ENCODE data around the gene COLGALT1.
"Not testable (repeated sequence)": the region's sequence is repeated elsewhere in the genome, so short reads cannot be mapped to it uniquely, and the experiment has no call there.

COLGALT1 gene

DNA sequence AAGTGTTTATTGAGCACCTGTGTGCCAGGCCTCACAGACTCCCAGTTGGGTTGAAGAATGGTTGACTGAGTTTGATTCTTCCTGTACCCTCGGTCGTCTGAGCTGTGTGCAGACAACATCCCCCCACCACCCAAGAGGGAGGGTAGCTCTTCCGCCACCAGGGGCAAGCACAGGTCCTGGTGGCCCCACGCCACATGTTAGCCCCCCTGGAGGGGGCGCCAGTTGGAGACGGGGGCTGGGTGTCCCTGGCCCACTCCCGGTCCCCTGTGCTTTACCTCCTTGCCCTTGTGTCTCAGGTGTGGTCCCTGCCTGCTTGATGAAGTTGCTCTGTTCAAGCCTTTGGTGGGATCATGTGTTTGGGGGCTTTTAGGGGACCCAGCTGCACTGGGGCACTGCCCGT lies 27.2 kb downstream of the COLGALT1 start:
- in situ Hi-C loops (cut with HindIII; ENCODE audit: low sequenced_read_pairs) = no loop called here

DNA sequence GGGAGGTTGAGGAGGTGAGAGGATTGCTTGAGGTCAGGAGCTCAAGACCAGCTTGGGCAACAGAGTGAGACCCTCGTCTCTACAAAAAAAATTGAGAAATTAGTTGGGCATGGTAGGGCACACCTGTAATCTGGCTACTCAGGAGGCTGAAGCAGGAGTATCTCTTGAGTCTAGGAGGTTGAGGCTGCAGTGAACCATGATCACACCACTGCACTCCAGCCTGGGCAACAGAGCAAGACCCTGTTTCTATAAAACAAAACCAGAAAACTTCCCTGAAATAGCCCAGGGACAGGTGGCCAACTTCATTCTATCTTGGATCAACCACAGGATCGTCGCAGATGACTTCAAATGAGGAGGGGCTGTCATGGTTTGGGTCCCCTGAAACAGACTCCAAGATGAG lies 28.7 kb downstream of the COLGALT1 start:
- in situ Hi-C loops (cut with HindIII; ENCODE audit: low sequenced_read_pairs) = no loop called here

DNA sequence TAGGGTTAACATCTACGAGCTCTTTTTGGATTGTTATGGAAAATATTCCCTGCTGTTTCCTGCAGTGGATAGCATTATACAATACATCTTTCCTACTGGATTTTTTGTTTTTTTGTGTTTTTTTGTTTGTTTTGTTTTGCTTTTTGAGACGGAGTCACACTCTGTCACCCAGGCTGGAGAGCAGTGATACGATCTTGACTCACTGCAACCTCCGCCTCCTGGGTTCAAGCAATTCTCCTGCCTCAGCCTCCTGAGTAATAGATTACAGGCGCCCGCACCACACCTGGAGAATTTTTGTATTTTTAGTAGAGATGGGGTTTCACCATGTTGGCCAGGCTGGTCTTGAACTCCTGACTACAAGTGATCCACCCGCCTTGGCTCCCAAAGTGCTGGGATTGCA lies 29.9 kb downstream of the COLGALT1 start:
- in situ Hi-C loops (cut with HindIII; ENCODE audit: low sequenced_read_pairs) = not testable (repeated sequence)

DNA sequence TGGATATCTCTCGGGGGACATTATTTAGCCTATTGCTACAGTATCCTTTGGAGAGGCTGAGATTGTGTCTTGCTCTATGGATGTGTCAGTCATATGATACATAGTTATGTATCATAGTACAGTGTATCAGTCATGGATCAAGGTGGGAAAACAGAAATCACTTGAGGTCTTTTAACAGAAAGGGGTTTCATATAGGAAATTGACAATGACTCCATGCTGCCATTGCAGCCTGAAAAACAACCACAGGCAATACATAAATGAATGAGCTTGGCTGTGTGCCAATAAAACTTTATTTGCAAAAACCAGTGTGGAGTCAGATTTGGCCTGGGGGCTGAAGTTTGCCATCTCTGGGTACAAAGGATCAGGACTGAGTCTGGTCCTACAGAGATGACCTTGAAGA lies 35.4 kb downstream of the COLGALT1 start:
- in situ Hi-C loops (cut with HindIII; ENCODE audit: low sequenced_read_pairs) = no loop called here

DNA sequence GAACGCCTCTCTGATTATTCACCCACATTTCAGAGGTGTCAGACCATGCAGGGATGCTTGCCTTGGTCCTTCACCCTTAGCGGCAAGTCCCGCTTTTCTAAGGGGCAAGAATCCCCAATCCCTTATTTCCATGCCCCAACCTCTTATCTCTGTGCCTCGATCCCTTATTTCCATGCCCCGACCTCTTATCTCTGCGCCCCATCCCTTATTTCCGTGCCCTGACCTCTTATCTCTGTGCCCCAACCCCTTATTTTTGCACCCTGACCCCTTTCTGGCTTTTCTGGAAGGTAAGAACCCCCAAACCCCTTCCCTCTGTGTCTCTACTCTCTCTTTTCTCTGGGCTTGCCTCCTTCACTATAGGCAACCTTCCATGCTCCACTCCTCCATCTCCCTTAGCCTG lies 38.8 kb downstream of the COLGALT1 start:
- in situ Hi-C loops (cut with HindIII; ENCODE audit: low sequenced_read_pairs) = not testable (repeated sequence)

DNA sequence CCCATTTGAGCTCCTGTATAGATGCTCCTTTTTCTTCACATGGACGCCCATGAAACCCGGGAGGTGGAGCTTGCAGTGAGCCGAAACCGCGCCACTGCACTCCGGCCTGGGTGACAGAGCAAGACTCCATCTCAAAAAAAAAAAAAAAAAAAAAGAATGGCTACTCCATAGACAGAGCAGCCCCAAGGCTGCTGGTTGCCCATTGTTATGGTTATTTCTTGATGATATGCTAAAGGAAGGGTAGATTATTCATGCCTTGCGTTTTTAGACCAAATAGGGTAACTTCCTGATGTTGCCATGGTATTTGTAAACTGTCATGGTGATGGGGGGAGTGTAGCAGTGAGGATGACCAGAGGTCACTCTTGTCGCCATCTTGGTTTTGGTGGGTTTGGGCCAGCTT lies 42.6 kb downstream of the COLGALT1 start:
- in situ Hi-C loops (cut with HindIII; ENCODE audit: low sequenced_read_pairs) = not testable (repeated sequence)

DNA sequence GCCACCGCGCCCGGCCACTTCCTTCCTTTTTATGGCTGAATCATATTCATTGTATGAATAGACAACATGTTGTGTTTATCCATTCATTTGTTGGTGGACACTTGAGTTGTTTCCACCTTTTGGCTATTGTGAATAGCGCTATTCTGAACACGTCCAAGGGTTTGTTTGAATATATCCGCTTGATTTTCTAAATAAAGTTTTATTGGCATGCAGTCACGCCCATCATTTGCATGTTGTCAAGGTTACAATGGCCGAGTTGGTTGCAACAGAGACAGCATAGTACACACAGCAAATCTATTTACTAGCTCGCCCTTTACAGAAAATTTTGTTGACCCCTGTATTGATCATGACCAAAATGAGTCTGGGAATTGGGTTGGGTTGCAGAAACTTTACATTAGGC lies 43.5 kb downstream of the COLGALT1 start:
- in situ Hi-C loops (cut with HindIII; ENCODE audit: low sequenced_read_pairs) = no loop called here

DNA sequence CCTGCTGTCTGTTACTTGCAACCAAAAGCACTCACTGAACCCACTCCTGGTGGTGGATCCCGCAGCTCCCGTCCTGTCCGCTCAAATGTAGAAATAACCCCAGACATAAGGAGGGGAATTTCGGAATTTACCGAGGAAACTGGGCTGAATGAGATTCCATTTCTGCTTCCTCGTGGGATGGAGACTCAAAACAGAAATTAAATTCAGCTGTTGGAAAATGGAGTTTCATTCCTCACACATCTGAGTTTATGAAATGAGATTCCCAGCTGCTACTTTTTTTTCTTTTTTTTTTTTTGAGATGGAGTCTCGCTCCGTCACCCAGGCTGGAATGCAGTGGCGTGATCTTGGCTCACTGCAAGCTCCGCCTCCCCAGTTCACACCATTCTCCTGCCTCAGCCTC lies 44.3 kb downstream of the COLGALT1 start:
- in situ Hi-C loops (cut with HindIII; ENCODE audit: low sequenced_read_pairs) = loop anchor here (5.0 kb wide), 1 partner anchor 98 kb away; no protein-coding TSS in a partner anchor

DNA sequence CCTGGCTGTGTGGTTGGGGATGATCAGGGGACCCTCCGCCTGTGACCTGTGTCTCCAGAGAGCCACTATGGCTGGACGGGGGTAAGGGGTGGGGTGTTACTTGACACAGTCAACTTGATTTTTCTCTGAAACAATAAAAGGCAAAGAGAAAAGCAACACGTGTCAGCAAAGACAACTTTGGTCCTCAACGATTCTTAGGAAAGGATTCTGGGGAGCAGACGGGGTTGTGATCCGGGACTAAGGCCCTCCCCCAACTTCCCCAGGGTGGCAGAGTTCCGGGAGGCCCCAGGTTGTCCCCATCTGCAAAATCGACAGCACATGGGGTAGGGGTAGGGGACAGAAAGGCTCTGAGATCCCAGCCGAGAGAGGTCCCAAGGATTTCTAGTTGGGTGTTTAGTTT lies 46.2 kb downstream of the COLGALT1 start:
- in situ Hi-C loops (cut with HindIII; ENCODE audit: low sequenced_read_pairs) = loop anchor here (5.0 kb wide), 1 partner anchor 96 kb away; no protein-coding TSS in a partner anchor

DNA sequence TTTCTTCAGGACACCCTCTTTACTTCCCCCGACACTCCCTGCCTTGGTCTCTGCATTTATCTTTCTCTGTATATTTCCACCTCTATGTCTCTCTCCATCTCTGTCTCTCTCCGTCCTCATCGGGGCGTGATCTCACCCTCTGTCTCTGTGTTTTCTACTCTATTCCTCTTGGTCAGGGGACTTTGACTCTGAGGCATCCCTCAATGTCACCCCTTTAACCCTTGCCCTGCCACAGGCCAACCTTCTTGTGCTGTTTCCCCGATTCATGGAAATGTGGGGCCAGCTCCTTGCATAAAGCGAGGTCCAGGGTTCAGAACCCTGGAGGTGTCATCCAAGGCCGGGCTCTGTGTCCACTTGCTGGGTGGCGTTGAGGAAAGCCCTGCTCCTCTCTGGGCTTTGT lies 46.8 kb downstream of the COLGALT1 start:
- in situ Hi-C loops (cut with HindIII; ENCODE audit: low sequenced_read_pairs) = loop anchor here (5.0 kb wide), 1 partner anchor 95 kb away; no protein-coding TSS in a partner anchor

DNA sequence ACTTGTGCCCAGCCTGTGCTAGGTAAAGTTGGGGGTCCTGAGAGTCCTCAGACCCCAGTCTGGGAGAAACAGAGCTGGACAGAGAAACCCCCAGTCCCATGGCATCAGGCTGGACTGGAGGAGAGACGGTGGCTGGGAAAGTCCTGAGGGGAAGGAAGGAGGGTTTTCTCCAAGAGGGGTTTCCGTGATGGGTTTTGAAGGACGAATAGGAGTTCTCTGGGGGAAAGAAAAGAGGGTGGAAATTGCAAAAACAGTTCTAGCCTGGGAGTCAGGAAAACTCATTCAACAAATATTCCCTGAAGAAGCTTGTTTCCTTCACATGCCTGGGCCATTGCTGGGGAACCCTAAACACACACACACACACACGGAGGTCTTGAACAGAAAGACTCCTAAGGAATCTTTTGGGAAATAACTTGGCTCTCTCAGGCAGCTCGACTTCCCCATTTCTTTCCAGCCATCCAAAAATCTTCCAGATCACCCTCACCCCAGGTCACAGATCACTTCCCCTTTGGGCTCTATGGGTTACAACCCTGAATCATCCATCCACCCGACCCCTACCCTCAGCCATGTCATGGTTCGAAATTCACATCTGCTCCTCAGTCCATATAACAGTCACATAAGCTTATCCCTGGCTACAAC lies 47.5 kb downstream of the COLGALT1 start:
- in situ Hi-C loops (cut with HindIII; ENCODE audit: low sequenced_read_pairs) = loop anchor here (5.0 kb wide), 1 partner anchor 94 kb away; no protein-coding TSS in a partner anchor

DNA sequence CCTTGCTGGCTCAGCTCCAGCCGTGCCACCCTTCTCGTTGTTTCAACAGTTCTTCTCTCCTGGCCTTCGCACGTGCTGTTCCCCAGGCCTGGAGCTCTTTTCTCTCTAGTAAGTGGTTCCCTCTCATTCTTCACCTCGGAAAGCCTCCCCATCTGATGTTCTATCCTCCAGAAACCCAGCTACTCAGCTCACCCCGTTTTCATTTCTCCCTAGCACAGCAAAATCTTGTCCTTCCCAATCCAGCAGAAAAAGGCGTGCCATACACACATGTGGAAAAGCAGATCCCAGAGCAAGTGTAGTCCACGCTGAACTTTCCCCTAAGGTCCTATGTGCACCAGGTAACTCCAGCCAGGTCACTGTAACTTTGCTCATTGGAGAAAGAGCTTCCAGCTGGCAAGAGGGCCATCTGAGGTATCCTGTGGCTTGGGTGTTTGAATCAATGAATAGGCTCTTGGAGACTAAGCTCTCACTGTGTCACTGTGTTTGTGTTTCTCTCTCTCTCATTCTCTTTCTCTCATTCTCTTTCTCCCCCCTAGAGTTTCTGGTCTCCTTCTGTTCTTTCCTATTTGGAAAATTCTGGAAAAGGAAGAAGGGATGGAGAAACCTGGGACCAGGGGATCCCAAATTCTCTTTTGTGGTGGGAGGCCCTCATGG lies 49.0 kb downstream of the COLGALT1 start:
- in situ Hi-C loops (cut with HindIII; ENCODE audit: low sequenced_read_pairs) = loop anchor here (5.0 kb wide), 1 partner anchor 93 kb away; no protein-coding TSS in a partner anchor

DNA sequence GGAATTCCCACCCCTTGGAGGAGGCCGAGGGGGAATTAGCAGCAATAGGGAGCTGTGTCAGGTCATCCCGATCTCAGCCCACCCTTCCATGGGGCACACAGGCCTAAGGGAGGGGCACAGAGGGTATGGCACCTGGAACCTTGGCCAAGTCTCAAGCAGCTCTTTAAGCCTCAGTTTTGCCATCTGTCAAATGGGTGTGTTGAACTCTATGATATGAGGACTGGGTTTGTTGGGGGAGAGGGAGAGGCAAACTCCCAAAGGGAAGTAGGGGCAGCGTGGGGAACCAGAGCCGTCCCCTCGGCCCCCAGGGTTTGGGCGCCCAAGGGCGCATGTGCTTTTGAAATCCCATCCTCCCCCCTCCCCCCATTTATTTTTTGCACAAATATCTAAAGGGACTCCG lies 49.7 kb downstream of the COLGALT1 start:
- in situ Hi-C loops (cut with HindIII; ENCODE audit: low sequenced_read_pairs) = no loop called here

DNA sequence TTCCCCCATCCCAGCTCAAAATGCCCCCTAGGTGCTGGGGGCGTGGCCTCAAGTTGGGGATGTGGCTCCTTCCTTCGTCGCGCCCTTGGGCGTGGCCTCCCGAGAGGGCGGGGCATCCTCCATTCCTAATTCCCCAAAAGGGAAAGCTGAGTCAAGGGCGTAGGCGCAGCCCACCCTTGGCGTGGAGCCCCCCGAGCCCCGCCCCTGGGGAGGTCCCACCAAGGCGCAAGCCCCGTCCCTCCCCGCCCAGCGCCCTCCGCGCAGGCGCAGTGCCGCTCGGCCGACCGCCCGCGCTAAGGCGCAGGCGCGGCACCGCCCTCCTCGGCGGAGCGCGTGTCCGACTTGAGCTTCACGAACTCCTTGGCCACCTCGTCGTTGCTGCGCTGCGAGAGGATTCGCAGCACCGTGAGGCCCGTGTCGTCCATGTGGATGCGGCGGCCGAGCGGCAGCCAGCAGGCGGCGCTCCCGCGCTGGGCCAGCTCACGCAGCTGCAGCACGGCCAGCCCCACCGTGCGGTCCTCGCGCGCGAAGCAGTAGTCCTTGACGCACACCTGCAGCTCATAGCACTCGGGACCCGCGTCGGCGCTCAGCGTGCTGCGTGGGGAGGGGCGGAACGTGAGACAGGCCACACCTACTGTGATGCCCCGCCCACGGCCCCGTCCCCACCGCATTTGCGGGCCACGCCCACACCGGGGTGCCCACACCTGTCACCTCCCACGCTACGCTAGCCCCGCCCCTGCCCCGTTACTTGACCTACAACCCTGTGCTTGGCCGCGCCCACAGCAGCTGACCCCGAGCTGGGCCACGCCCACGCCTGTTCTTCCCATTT lies 50.5 kb downstream of the COLGALT1 start:
- in situ Hi-C loops (cut with HindIII; ENCODE audit: low sequenced_read_pairs) = no loop called here

DNA sequence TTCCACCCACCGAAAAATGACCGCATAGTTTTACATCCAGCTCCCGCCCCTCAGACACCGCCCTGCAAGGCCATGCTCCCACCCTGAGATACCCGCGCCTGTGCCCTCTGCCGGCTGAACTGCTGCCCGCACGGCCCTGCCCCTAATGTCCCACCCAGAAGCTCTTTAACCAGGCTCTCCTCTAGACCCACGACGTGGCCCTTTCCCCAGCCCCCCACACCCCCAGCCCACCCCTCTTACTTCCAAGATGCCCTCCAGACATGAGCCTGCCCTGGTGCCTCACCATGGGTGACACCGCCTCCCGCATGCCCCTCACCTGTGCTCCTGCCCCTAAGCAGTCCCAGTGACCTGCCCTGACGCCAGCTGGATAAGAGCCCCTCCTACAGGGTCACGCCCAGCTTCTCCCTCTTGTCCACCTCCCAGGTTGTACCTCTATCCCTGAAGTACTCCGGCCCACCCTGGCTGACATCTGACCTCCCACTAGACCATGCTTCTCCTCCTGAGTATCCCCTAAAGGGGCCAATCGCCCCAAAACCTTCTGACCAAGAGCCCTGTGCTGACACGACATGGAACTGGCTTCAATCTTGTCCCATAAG lies 51.2 kb downstream of the COLGALT1 start:
- in situ Hi-C loops (cut with HindIII; ENCODE audit: low sequenced_read_pairs) = no loop called here

DNA sequence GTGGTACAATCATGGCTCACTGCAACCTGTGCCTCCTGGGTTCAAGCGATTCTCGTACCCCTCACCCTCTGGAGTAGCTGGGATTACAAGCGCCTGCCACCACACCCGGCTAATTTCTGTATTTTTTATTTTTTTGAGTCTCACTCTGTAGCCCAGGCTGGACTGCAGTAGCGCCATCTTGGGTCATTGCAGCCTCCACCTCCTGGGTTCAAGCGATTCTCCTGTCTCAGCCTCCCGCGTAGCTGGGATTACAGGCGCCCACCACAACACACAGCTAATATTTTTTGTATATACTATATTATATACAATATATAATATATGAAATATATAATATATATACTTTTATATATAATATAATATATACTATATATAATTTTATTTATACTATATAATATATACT lies 52.5 kb downstream of the COLGALT1 start:
- in situ Hi-C loops (cut with HindIII; ENCODE audit: low sequenced_read_pairs) = no loop called here

DNA sequence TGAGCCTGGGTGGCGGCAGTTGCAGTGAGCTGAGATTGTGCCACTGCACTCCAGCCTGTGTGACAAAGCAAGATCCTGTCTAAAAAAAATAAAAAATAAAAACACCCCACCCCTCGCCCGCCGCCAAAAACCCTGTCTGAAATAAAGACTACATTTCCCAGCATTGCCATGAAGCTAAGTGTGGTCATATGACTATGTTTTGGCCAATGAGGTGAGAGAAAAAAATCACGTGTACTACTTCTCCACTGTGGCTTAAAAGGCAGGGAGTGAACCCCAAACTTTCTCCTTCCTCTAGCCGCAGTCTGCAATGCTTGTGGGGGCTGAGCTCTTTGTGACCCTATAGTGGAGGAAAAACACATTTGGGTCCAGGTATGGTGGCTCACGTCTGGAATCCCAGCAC lies 54.9 kb downstream of the COLGALT1 start:
- in situ Hi-C loops (cut with HindIII; ENCODE audit: low sequenced_read_pairs) = no loop called here

DNA sequence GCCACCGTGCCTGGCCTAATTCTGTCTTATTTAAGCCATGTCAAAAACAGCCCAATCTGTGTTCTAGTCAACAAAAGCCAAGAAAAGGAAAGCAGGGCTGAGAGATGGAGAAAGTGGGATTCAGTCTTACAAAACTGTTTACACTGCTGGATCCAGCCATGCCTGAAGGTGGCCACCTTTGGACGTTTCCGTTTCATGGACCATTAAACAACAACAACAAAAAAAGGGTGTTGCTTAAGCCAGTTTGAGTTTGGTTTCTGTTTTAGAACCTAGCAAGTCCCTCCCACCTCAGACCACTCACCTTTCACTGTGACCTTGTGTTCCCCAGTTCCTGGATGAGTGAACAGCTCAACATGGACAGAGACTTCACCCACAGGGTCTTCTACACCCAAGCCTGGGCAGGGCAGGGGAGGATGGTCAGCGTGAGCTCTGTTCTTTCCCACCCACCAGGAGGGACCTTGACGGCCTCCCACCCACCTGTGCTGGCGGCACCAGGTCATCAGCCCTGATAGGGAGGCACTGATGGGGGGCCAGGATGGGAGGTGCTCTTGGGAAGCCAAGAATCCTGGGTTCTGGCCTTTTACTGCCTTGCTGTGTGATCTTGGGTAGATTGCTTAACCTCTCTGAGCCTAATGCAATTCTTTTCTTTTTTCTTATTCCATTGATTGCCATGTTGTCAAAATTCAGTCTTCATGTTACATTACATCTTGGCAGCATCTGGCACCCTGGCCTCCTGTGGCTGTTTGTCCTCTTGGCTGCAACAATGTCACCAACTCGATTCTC lies 56.2 kb downstream of the COLGALT1 start:
- in situ Hi-C loops (cut with HindIII; ENCODE audit: low sequenced_read_pairs) = no loop called here

DNA sequence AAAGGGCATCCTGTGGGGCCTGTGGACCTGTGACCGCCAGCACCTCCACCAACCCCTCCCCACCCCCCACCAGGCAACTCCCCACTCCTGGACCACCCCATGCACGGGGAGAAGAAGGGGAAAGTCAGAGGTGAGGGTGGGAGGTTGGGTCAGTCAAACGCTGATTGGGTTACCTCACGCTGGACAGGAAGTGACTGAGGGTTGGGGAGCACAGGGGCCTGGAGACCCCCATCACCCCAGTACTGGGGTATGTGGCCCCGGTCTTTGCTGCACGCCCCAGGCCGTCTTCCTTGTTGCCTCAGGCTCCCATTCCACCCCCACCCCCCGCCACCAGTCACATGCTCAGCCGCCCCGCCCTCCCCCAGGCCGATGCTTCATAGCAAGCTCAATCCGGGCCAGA lies 59.0 kb downstream of the COLGALT1 start:
- in situ Hi-C loops (cut with HindIII; ENCODE audit: low sequenced_read_pairs) = no loop called here

DNA sequence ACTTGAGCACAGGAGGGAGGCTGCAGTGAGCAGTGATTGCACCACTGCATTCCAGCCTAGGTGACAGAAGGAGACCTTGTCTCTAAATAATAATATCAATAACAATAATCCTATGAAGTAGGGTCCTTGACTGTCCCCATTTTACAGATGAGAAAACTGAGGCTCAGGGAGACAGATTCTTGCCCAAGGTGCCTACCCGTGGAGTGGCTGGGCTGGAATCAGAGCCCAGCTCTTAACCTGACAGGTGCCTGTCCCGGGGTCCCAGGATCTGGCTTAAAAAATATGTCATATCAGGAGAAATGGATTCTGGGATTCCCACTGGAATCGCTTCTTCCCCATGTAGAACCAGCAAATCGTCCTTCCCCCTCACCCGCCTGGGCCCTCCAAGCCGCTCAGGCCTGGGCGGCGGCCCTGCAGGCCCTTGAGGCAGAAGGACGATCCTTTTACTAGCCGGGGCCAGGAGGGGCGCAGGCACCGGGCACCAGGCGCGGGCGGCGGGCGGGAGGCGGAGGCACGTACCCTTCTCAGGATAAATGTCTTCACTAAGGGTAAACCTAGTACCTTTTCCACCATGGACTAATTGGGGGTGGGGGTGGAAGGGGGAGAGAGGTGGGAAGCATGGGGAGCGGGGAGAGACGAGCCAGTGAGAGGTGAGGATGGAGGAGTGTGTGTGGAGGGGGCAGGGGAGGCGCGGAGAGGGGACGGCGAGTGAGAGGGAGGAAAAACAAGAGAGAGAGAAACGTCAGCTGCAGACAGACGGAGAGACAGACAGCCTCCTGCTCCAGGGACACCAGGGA lies 60.6 kb downstream of the COLGALT1 start:
- in situ Hi-C loops (cut with HindIII; ENCODE audit: low sequenced_read_pairs) = no loop called here
